Fibroblast of the conjunctiva (primary cell): Measurements from ENCODE around the gene AMH.

ENCODE experiments used
- DNase-seq: peaks from one replicate; pipeline ENCODE4 v3.0.0-alpha.2; 2010; ENCODE audit warnings: low read depth

The AMH gene

GRCh38 chr19:2249880-2250765 lies 1.0 kb downstream of the AMH start:
- no peak for DNase-seq

GRCh38 chr19:2250766-2251105 lies 1.6 kb downstream of the AMH start:
- no peak for DNase-seq

DNA sequence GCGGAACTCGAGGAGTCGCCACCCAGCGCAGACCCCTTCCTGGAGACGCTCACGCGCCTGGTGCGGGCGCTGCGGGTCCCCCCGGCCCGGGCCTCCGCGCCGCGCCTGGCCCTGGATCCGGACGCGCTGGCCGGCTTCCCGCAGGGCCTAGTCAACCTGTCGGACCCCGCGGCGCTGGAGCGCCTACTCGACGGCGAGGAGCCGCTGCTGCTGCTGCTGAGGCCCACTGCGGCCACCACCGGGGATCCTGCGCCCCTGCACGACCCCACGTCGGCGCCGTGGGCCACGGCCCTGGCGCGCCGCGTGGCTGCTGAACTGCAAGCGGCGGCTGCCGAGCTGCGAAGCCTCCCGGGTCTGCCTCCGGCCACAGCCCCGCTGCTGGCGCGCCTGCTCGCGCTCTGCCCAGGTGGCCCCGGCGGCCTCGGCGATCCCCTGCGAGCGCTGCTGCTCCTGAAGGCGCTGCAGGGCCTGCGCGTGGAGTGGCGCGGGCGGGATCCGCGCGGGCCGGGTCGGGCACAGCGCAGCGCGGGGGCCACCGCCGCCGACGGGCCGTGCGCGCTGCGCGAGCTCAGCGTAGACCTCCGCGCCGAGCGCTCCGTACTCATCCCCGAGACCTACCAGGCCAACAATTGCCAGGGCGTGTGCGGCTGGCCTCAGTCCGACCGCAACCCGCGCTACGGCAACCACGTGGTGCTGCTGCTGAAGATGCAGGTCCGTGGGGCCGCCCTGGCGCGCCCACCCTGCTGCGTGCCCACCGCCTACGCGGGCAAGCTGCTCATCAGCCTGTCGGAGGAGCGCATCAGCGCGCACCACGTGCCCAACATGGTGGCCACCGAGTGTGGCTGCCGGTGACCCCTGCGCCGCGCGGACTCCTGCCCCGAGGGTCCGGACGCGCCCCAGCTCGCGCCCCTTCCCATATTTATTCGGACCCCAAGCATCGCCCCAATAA lies 2.3 kb downstream of the AMH start:
- DNase-seq = no peak

DNA sequence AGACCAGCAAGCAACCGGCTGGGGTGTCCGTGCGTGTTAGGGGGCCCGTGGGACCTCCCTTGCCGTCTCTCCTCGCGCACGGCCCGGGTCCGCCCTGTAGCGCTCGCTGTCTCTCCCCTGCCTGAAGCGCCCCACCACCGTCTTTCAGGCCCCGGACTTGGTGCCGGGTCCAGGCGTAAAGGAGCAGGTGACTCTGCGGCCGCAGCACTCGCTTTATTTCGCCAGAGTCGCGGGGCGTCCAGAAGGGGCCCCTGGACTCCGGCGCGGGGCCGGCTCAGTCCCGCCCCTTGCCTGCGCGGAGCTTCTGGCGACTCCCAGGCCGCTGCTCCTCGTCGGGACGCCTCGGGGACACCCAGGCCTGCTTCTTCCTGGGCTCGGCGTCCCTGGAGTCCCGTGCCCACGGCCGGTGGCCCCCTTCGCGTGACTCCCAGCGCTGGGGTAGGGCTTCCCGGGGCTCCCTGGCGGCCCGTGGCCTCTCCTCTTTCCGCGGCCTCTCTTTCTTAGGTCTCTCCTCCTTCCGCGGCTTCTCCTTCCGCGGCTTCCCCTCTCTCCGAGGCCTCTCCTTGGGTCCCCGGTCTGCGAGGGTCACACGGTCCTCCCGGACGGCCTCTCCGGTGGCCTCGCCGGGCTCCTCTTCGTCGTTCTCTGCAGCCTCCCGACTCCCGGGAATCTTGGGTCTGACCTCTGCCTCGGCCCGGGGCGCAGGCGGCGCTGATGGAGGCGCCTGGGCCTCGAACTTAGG lies 3.1 kb downstream of the AMH start:
- DNase-seq = no peak

GRCh38 chr19:2252797-2253105 lies 3.6 kb downstream of the AMH start:
- no peak for DNase-seq

- no peak for DNase-seq
Measured at GRCh38 chr19:2253106-2254063, 4.3 kb downstream of the AMH start.

DNA sequence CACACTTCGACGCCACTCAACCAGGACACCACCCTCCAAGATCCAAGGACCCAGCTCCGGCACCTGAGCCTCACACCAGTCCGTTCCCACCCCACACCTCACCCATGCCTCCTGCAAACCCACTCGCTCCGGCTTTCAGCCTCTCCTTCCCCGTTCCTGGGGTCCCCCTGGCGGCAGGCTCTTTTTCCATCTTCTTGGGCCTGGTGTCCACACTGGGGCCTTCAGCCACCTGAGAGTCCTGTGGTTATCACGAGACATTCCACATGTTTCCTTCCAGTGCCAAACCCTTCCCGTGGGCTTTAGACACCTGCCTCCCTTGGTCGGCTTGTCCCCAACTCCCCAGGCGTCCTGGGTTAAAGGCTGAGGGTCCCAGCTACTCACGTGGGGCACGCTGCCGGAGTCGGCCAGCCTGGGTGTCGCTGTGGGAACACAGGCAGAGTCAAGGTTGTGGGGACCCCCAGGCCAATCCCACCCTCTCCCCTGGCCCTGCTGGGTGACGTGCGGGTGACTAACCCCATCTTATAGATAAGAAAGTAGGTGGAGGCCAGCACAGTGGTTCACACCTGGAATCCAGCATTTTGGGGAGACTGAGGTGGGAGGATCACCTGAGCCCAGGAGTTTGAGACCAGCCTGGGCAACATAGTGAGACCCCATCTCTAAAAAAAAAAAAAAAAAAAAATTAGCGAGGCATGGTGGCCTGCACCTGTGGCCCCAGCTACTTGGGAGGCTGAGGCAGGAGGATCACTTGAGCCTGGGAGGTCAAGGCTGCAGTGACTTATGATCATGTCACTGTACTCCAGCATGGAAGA lies 5.1 kb downstream of the AMH start:
- DNase-seq = no peak

GRCh38 chr19:2255112-2255845 lies 6.2 kb downstream of the AMH start:
- no peak for DNase-seq

DNA sequence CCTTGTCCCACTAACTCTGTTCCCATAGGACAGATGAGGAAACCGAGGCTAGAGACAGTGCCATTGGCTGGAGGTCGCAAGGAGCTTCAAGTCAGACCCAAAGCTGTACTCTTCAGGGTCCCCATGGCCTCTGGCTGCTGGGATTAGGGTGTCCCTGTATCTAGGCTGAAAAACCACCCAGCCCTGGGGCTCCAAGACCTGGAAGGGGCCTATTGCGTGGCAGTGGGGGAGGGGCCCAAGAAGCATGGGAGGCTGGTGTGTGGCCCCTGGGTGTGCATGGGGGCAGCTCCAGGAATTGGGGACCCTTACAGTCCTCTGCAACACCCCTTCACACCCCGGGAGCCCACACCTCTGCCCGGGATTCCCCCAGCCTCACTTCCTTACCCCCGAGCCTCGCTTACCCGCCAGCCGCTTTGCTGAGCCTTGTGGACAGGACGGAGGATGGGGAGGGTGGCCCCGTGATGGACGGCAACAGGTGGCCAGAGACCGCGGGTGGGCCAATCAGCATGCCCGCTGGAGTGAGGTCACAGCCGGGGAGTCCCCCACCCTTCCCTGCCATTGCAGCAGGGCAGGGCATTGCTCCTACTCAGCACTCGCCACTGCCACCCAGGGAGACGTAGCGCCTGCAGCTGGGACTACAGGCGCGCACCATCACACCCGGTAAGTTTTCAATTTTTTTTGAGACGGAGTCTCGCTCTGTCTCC lies 7.0 kb downstream of the AMH start, which contains the start of gene JSRP1:
Gene JSRP1 (minus strand): TSS at position 436 of the 704 bp plus-strand sequence. CDS start 1,103 bp downstream, outside the sequence.
- DNase-seq = no peak

- no peak for DNase-seq
Measured at GRCh38 chr19:2259336-2259735, 10.2 kb downstream of the AMH start.

DNA sequence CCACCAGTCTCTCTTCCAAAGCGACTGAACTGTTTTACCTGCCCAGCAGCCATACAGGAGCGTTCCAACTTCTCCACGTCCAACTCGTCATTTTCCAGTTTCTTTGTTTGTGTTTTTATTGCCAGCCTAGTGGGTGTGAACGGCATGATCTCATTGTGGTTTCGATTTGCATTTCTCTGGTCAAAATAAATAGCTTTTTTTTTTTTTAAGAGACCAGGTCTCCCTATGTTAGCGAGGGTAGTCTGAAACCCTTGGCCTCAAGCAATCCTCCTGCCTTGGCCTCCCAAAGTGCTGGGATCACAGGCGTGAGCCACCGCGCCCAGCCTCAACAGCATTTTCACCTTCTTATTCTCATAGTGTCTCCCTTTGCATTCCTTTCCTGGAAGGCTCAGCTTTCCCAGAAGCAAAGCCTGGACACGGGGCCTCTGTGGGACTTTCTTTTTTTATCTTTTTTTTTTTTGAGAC lies 11.2 kb downstream of the AMH start:
- DNase-seq = no peak

DNA sequence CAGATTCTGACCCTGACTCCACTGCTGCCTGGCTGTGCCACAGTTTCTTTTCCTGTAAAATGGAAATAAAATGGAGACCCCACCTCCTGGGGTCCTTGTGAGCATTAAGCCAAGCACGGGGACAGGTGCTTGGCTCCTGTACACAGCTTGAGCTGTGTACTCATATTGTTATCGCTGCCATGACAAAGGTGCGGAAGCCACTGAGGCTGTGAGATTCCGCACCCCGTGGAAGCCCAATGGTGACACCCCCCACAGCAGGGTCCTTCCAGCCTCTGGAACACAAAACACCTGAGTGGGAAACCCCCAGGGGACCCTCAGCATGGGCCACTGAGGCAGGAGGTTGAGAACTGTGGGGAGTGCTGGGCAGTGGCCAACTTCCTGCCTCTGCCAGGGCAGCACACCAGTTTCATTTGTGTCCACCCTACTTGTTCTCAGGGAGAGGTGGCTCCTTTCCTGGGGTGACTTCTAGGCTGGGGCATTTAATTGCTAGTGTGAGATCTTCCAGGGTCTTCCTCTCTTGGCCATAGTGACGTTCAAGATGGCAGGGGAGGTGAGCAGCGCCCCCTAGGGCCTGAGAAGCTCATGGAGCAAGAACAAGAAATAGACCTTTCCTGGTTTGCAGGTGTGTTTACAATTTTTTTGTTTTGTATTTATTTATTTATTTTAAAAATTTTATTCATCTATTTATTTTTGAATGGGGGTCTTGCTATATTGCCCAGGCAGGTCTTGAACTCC lies 12.5 kb downstream of the AMH start:
- DNase-seq = no peak

DNA sequence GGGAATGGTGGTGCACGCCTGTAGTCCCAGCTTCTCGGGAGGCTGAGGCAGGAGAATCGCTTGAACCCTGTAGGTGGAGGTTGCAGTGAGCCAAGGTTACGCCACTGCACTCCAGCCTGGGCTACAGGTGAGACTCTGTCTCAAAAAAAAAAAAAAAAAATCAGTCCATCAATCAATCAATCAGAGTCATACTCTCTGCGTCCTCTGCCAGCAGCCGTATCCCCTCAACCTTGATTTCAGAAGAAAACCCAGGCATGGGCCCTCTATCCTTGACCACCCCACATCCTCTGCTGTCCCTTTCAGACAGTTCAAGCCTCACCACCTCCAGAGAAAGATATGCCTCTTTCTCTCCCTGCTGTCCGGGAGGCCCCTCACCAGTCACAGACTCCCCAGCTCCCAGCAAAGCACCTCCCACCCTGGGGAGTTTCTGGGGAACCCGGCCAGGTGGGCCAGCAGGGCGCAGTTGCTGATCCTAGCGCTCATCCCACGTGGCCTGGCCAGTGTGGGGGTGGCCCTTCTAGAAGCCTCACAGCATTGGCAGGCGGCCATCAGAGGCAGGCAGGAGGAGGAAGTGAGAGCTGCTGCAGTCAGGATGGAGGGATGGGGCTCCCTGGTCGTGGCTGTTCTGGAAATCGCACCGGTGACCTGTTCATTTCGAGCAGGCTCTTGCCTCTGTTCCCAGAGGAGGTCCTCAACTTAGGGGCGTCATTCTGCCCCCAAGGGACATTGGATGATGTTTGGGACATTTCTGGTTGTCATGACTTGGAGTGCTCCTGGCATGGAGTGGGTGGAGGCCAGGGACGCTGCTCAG lies 17.3 kb downstream of the AMH start:
- DNase-seq = peak; percentile 55

- DNase-seq = no peak
Measured at GRCh38 chr19:2268480-2268830, 19.3 kb downstream of the AMH start.

- no peak for DNase-seq
Measured at GRCh38 chr19:2268861-2269243, 19.7 kb downstream of the AMH start.

DNA sequence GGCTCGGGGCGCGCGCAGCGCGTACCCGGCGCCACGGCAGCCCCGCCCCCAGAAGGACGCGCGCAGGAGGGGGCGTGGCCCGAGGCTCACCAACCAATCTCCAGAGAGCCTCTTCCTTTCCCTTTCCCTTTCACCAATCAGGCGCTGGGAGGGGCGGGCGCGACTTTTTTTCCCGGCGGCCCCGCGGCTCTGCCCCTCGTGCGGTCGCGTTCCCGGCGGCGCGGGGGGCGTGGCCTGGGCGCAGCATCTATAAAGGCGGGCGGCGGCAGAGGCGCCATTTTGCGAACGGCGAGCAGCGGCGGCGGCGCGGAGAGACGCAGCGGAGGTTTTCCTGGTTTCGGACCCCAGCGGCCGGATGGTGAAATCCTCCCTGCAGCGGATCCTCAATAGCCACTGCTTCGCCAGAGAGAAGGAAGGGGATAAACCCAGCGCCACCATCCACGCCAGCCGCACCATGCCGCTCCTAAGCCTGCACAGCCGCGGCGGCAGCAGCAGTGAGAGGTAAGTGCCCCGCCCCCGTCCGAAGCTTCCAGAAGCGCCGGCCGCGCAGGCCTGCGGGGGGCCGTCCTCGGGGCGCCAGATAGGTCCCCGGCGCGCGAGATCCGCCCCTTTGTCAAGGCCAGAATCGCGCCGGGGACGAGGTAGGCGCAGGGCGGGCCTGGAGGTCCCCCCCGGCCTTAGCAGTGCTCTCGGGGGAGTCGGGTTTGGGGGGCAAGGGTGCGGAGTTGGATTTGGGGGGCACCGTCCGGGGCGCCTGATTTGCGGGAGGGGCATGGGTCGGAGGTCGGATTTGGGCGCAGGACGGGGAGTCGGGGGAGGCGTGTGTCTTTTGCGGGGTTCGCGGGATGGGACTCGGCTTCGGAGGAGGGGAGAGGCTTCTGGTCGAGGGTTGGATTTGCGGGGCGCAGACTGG lies 20.4 kb downstream of the AMH start:
- DNase-seq = peak; percentile 93

GRCh38 chr19:2270157-2270422 lies 21.0 kb downstream of the AMH start:
- no peak for DNase-seq
